Erythroblast (primary cell): ENCODE data around the gene ADAMTSL2.

Experiments
- GATA1 ChIP-seq: IDR thresholded peaks from 2 replicates; pipeline ENCODE4 v1.6.1; 2011; ENCODE audit warnings: low read depth, mild to moderate bottlenecking, control low read depth, low read length, moderate library complexity
- POLR2A ChIP-seq: IDR thresholded peaks from 2 replicates; pipeline ENCODE4 v1.6.1; 2011; ENCODE audit warnings: mild to moderate bottlenecking, low read length

- TF ChIP-seq POLR2A (no peak), GATA1 (no peak)
These were observed 23.1 kb downstream of the ADAMTSL2 start for GRCh38 chr9:133557581-133557980.
